HCT116 (cell line): ENCODE measurements around the gene MRPS23. TPM values are rescaled to one million over a fixed set of nuclear protein-coding genes. Genes with fewer than 3 reads are reported as not detected.

Source experiments
- ATAC-seq: fragments of 200-7000 bp; cut with Tn5 transposase; 2 replicates; pipeline ENCODE4 v1.9.1; 2020; ENCODE audit warnings: mild to moderate bottlenecking, moderate library complexity
- BruUV-seq: library from RNA; stranded (reverse); fragments of 400-500 nt; replicated peaks from 2 replicates; lab custom pipeline; 2021; lab: Mats Ljungman, UMichigan
- CTCF ChIA-PET: fragments of 300-600 bp; sonication (Branson Sonifier 250); formaldehyde crosslinking; loops from one replicate; lab custom pipeline; 2021; ENCODE audit warnings: antibody characterized with exemption; lab: Charles Lee
- POLR2A ChIA-PET: fragments of 300-600, 350-600 bp; sonication (Branson Sonifier 250); formaldehyde crosslinking; loops from one replicate; lab custom pipeline; 2021; ENCODE audit warnings: antibody characterized with exemption; lab: Charles Lee
- RAD21 ChIA-PET, 2 experiments: fragments of 300-600 bp; sonication (Branson Sonifier 250); formaldehyde crosslinking; loops; one replicate each; lab custom pipeline; 2023; ENCODE audit warnings: low total read pairs in 2 of 2; ENCODE audit not compliant: uncharacterized antibody in 2 of 2, unreplicated experiment in 2 of 2, low non-redundant PET in 1 of 2; lab: Charles Lee
- DNase-seq: peaks from one replicate; pipeline ENCODE4 v3.0.0-alpha.2; 2010; ENCODE audit warnings: low read depth, low spot score
- H2AFZ ChIP-seq: fragments of 200-600 bp; shearing (Covaris generic), sonication (generic); 2 replicates; pipeline ENCODE4 v1.6.1; 2017; ENCODE audit warnings: low read depth, mixed run types, mixed read lengths, antibody characterized with exemption, low read length; ENCODE audit not compliant: poor library complexity, severe bottlenecking
- H3K27ac ChIP-seq: 2 replicates; pipeline ENCODE4 v1.5.1; 2012; ENCODE audit warnings: low read depth, low read length
- H3K27me3 ChIP-seq: fragments of 200-600 bp; sonication (generic); 2 replicates; pipeline ENCODE4 v1.6.1; 2016; ENCODE audit warnings: mixed run types, low read length, mixed read lengths; ENCODE audit not compliant: insufficient read depth
- H3K36me3 ChIP-seq, 2 experiments: fragments of 200-500 bp in 1 of 2; fragments of 200-600 bp in 1 of 2; sonication (Bioruptor generic) in 1 of 2; sonication (generic) in 1 of 2; 2 replicates each; pipeline versions ENCODE4 v1.5.1 to v1.6.1; 2014 to 2016; ENCODE audit warnings: low read length in 2 of 2, inconsistent platforms in 1 of 2, mixed read lengths in 1 of 2, mixed run types in 1 of 2; ENCODE audit not compliant: insufficient read depth in 2 of 2, control insufficient read depth in 1 of 2
- H3K4me1 ChIP-seq, 2 experiments: fragments of 200-600 bp in 1 of 2; sonication (generic) in 1 of 2; 2 replicates each; pipeline versions ENCODE4 v1.5.1 to v1.6.1; 2012 to 2017; ENCODE audit warnings: low read length in 2 of 2, inconsistent platforms in 1 of 2, mild to moderate bottlenecking in 1 of 2, mixed read lengths in 1 of 2, mixed run types in 1 of 2, moderate library complexity in 1 of 2; ENCODE audit not compliant: insufficient read depth in 2 of 2, control insufficient read depth in 1 of 2
- H3K4me2 ChIP-seq: fragments of 200-600 bp; sonication (generic); 2 replicates; pipeline ENCODE4 v1.6.1; 2017; ENCODE audit warnings: mixed run types, low read length, mixed read lengths
- H3K4me3 ChIP-seq, 2 experiments: fragments of 200-600 bp in 1 of 2; sonication (generic) in 1 of 2; replicated peaks in 1 of 2; 2 replicates each; pipeline ENCODE4 v1.5.1; 2011 to 2016; ENCODE audit warnings: low read length in 2 of 2, control low read depth in 1 of 2, low read depth in 1 of 2, mild to moderate bottlenecking in 1 of 2, mixed read lengths in 1 of 2, mixed run types in 1 of 2
- H3K79me2 ChIP-seq: fragments of 200-600 bp; sonication (generic); 2 replicates; pipeline ENCODE4 v1.6.1; 2017; ENCODE audit warnings: mild to moderate bottlenecking, mixed run types, low read length, moderate library complexity, mixed read lengths; ENCODE audit not compliant: insufficient read depth
- H3K9ac ChIP-seq: fragments of 200-600 bp; sonication (generic); 2 replicates; pipeline ENCODE4 v1.6.1; 2016; ENCODE audit warnings: low read length, mixed read lengths
- H3K9me2 ChIP-seq: fragments of 200-600 bp; sonication (generic), shearing (Covaris generic); 2 replicates; pipeline ENCODE4 v1.6.1; 2017; ENCODE audit warnings: mixed run types, mild to moderate bottlenecking, moderate library complexity; ENCODE audit not compliant: insufficient read depth
- H3K9me3 ChIP-seq, 2 experiments: fragments of 200-500 bp in 1 of 2; fragments of 200-600 bp in 1 of 2; sonication (Bioruptor generic) in 1 of 2; sonication (generic) in 1 of 2; 2 replicates each; pipeline ENCODE4 v1.6.1; 2014 to 2017; ENCODE audit warnings: low read length in 2 of 2, mixed read lengths in 2 of 2, inconsistent platforms in 1 of 2, low read depth in 1 of 2, mild to moderate bottlenecking in 1 of 2, mixed run types in 1 of 2, moderate library complexity in 1 of 2; ENCODE audit not compliant: control insufficient read depth in 1 of 2, insufficient read depth in 1 of 2
- H4K20me1 ChIP-seq: fragments of 200-600 bp; sonication (generic), shearing (Covaris generic); 2 replicates; pipeline ENCODE4 v1.6.1; 2017; ENCODE audit warnings: mixed run types, mild to moderate bottlenecking, moderate library complexity; ENCODE audit not compliant: insufficient read depth
- ATF3 ChIP-seq: IDR thresholded peaks from 2 replicates; pipeline ENCODE4 v1.6.1; 2012
- CBX3 ChIP-seq: IDR thresholded peaks from 2 replicates; pipeline ENCODE4 v1.6.1; 2012; ENCODE audit warnings: low read depth
- CEBPB ChIP-seq: IDR thresholded peaks from 2 replicates; pipeline ENCODE4 v1.6.1; 2012; ENCODE audit warnings: low read depth
- CTCF ChIP-seq, 3 experiments: fragments of 200-600 bp in 1 of 3; sonication (generic) in 1 of 3; IDR thresholded peaks in 2 of 3; conservative IDR thresholded peaks in 1 of 3; 2 replicates each; pipeline ENCODE4 v1.5.1; 2012 to 2017; ENCODE audit warnings: low read depth in 2 of 3, low read length in 2 of 3, antibody characterized with exemption in 1 of 3, borderline replicate concordance in 1 of 3, control low read depth in 1 of 3, mild to moderate bottlenecking in 1 of 3, mixed read lengths in 1 of 3, mixed run types in 1 of 3, moderate library complexity in 1 of 3; ENCODE audit not compliant: insufficient read depth in 1 of 3
- EGR1 ChIP-seq: IDR thresholded peaks from 2 replicates; pipeline ENCODE4 v1.6.1; 2012; ENCODE audit warnings: low read depth
- EZH2phosphoT487 ChIP-seq: fragments of 200-600 bp; IDR thresholded peaks from 2 replicates; pipeline ENCODE4 v1.6.1; 2018; ENCODE audit warnings: antibody characterized with exemption, borderline replicate concordance
- FOSL1 ChIP-seq: IDR thresholded peaks from 2 replicates; pipeline ENCODE4 v1.6.1; 2012; ENCODE audit warnings: low read depth
- JUND ChIP-seq: IDR thresholded peaks from 2 replicates; pipeline ENCODE4 v1.6.1; 2012
- MAX ChIP-seq: IDR thresholded peaks from 2 replicates; pipeline ENCODE4 v1.6.1; 2012
- POLR2AphosphoS5 ChIP-seq: IDR thresholded peaks from 2 replicates; pipeline ENCODE4 v1.6.1; 2011; ENCODE audit warnings: mild to moderate bottlenecking, low read depth, low read length, moderate library complexity
- RAD21 ChIP-seq: IDR thresholded peaks from 2 replicates; pipeline ENCODE4 v1.6.1; 2012; ENCODE audit warnings: low read depth, mild to moderate bottlenecking
- REST ChIP-seq: IDR thresholded peaks from 2 replicates; pipeline ENCODE4 v1.6.1; 2012; ENCODE audit warnings: low read depth
- SP1 ChIP-seq: IDR thresholded peaks from 2 replicates; pipeline ENCODE4 v1.6.1; 2012; ENCODE audit warnings: low read depth
- SRF ChIP-seq: IDR thresholded peaks from 2 replicates; pipeline ENCODE4 v1.6.1; 2012; ENCODE audit warnings: low read depth
- TCF7L2 ChIP-seq: IDR thresholded peaks from 2 replicates; pipeline ENCODE4 v1.7.0; 2011; ENCODE audit warnings: borderline replicate concordance, inconsistent platforms; ENCODE audit not compliant: insufficient read depth, insufficient read length; ENCODE audit errors: extremely low read depth
- YY1 ChIP-seq: IDR thresholded peaks from 2 replicates; pipeline ENCODE4 v1.6.1; 2011; ENCODE audit warnings: low read length, low read depth, moderate library complexity, mild to moderate bottlenecking; ENCODE audit not compliant: insufficient replicate concordance; ENCODE audit errors: extremely low read depth
- ZBTB33 ChIP-seq: IDR thresholded peaks from 2 replicates; pipeline ENCODE4 v1.6.1; 2011; ENCODE audit warnings: mild to moderate bottlenecking, low read length, moderate library complexity; ENCODE audit not compliant: insufficient replicate concordance; ENCODE audit errors: extremely low read depth
- ZFX ChIP-seq: fragments of 450-650 bp; IDR thresholded peaks from 2 replicates; pipeline ENCODE4 v1.6.1; 2017
- ZNF274 ChIP-seq: fragments of 200-500 bp; sonication (Bioruptor generic); IDR thresholded peaks from 2 replicates; pipeline ENCODE4 v1.6.1; 2014; ENCODE audit warnings: mild to moderate bottlenecking, low read depth, low read length, inconsistent platforms
- intact Hi-C: fragments of 100-400 bp; cut with micrococcal nuclease; formaldehyde crosslinking; loops from 2 replicates; pipeline ENCODE4 v1.10.0; 2022
- total RNA-seq: library from RNA; stranded (reverse); gene quantifications from one replicate; pipeline ENCODE4 v1.2.1, GENCODE V29; 2021; ENCODE audit not compliant: unreplicated experiment

The MRPS23 gene
- total RNA-seq, 1 experiment from 2014 or later = 109 TPM

GRCh38 chr17:57890857-57891232 lies 41.0 kb upstream of the MRPS23 start:
- H3K79me2 ChIP-seq = peaks cover 43% of the 10 kb centered on the region
- H3K4me1 ChIP-seq = peaks cover 67 to 78% of the 10 kb centered on the region in 2 experiments
- no peaks in the 10 kb centered on the region; a peak in 1 of 4 replicates for H3K36me3 ChIP-seq
- no TSS peak for BruUV-seq
- no peak overlapping the region for H2AFZ ChIP-seq
- H3K4me2 ChIP-seq = peak overlapping the region; percentile 71
- no peaks in the 10 kb centered on the region for H3K27me3 ChIP-seq
- ChIA-PET POLR2A (interaction anchor here (0.9 to 2.6 kb wide), 6 partner anchors 12 to 109 kb away, joined by 3 to 10 read pairs (median 6); no protein-coding TSS in a partner anchor), CTCF (interaction anchor here (1.0 to 2.9 kb wide), 9 partner anchors 8 to 31 kb away, joined by 3 to 14 read pairs (median 4); no protein-coding TSS in a partner anchor), RAD21 (interaction anchor here (0.6 to 1.3 kb wide), 3 partner anchors 30 to 46 kb away, joined by 3 to 7 read pairs (median 5); no protein-coding TSS in a partner anchor)
- no peak for DNase-seq
- H3K9ac ChIP-seq = peak overlapping the region; percentile 63
- H3K9me2 ChIP-seq = no peaks in the 10 kb centered on the region
- intact Hi-C loops = no loop called here
- peak; percentile 15 for ATAC-seq
- H3K27ac ChIP-seq = peak overlapping the region; percentile 79
- no peaks in the 10 kb centered on the region for H4K20me1 ChIP-seq
- TF ChIP-seq RAD21 = no peak
- TF ChIP-seq EZH2phosphoT487 = no peak
- TF ChIP-seq SP1 = no peak
- no peak for TF ChIP-seq SRF
- TF ChIP-seq JUND = no peak
- no peak for TF ChIP-seq CEBPB
- TF ChIP-seq TCF7L2 = no peak
- no peak for TF ChIP-seq FOSL1
- no peak for TF ChIP-seq CBX3
- TF ChIP-seq ZNF274 = no peak
- TF ChIP-seq CTCF (IDR thresholded peaks at IDR 0.05 in 2 of 3, conservative IDR thresholded peaks at IDR 0.05 in 1 of 3; ENCODE audit: borderline replicate concordance in 1 of 3, insufficient read depth in 1 of 3, low read depth in 2 of 3, low read length in 2 of 3) = no peak
- no peak for TF ChIP-seq ZBTB33
- no peak for TF ChIP-seq POLR2AphosphoS5
- TF ChIP-seq EGR1 = no peak
- TF ChIP-seq MAX = no peak
- no peak for TF ChIP-seq ZFX
- no peak for TF ChIP-seq YY1
- TF ChIP-seq REST = no peak
- TF ChIP-seq ATF3 = no peak
- no peaks in the 10 kb centered on the region; a peak in 1 of 4 replicates for H3K9me3 ChIP-seq
- peak overlapping the region in 1 of 2 experiments; percentile 16; a peak in 2 of 4 replicates for H3K4me3 ChIP-seq
